Measurements from ENCODE around the gene LPAR1.

The LPAR1 gene

GRCh38 chr9:111030492-111030891 is 7.8 kb downstream of the LPAR1 start:
- no peak for TF ChIP-seq EZH2phosphoT487 (IDR thresholded peaks at IDR 0.05; ENCODE audit: borderline replicate concordance)
- TF ChIP-seq CTCF (conservative IDR thresholded peaks at IDR 0.05; ENCODE audit: low read length) = no peak
- no peaks in the 10 kb centered on the region for H3K4me1 ChIP-seq (ENCODE audit: insufficient read depth, low read length, poor library complexity, severe bottlenecking)

DNA sequence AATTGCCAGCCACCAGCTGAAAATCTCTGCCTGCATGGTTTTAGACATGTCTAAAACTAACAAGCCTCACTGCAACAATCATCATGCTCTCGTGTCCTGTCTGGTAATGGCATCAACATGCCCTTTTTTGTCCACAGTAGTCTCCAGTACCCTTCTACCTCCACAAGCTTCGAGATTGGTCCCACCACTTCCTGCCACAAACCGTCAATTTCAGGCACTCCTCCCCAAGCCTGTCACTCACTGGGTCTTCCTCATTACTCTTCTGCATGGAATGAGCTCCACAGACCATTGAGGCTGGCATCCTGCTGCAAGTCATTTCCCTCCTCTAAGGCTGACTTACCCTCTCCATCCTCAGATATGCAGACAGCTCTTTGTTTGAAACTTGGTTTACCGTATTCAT is 9.0 kb downstream of the LPAR1 start:
- H3K27me3 ChIP-seq (ENCODE audit: insufficient read depth, low read length, poor library complexity, severe bottlenecking) = no peaks in the 10 kb centered on the region
- H4K20me1 ChIP-seq (ENCODE audit: insufficient read depth, low read length, poor library complexity, severe bottlenecking) = no peaks in the 10 kb centered on the region
- no peaks in the 10 kb centered on the region for H3K9me3 ChIP-seq (ENCODE audit: insufficient read depth, low read depth, low read length)
- no peaks in the 10 kb centered on the region for H3F3A ChIP-seq (ENCODE audit: low read depth)
- TF ChIP-seq EZH2phosphoT487 (IDR thresholded peaks at IDR 0.05; ENCODE audit: borderline replicate concordance) (no peak), CTCF (conservative IDR thresholded peaks at IDR 0.05; ENCODE audit: low read length) (no peak)
- no peak overlapping the region for H2AFZ ChIP-seq (ENCODE audit: low read length)
- no peak overlapping the region for H3K4me2 ChIP-seq (ENCODE audit: low read depth, low read length, poor library complexity, severe bottlenecking)
- H3K4me3 ChIP-seq (ENCODE audit: low read length, poor library complexity, severe bottlenecking) = no peak overlapping the region
- H3K9ac ChIP-seq (ENCODE audit: low read depth, low read length, poor library complexity, severe bottlenecking) = no peak overlapping the region
- no peaks in the 10 kb centered on the region for H3K36me3 ChIP-seq (ENCODE audit: insufficient read depth, low read length)
- no peaks in the 10 kb centered on the region for H3K9me2 ChIP-seq (replicated peaks; ENCODE audit: low read depth, low read length)
- H3K79me2 ChIP-seq (ENCODE audit: insufficient read depth, low read length) = no peaks in the 10 kb centered on the region
- no peaks in the 10 kb centered on the region for H3K4me1 ChIP-seq (ENCODE audit: insufficient read depth, low read length, poor library complexity, severe bottlenecking)

More at GRCh38 chr9:111030492-111030891, 7.8 kb downstream of the LPAR1 start:
- no peaks in the 10 kb centered on the region for H4K20me1 ChIP-seq (ENCODE audit: insufficient read depth, low read length, poor library complexity, severe bottlenecking)
- no peaks in the 10 kb centered on the region for H3K9me3 ChIP-seq (ENCODE audit: insufficient read depth, low read depth, low read length)
- no peak overlapping the region for H2AFZ ChIP-seq (ENCODE audit: low read length)
- no peak overlapping the region for H3K4me2 ChIP-seq (ENCODE audit: low read depth, low read length, poor library complexity, severe bottlenecking)
- no peaks in the 10 kb centered on the region for H3K9me2 ChIP-seq (replicated peaks; ENCODE audit: low read depth, low read length)
- no peaks in the 10 kb centered on the region for H3K27me3 ChIP-seq (ENCODE audit: insufficient read depth, low read length, poor library complexity, severe bottlenecking)
- H3K4me3 ChIP-seq (ENCODE audit: low read length, poor library complexity, severe bottlenecking) = no peak overlapping the region
- H3K79me2 ChIP-seq (ENCODE audit: insufficient read depth, low read length) = no peaks in the 10 kb centered on the region
- no peak overlapping the region for H3K9ac ChIP-seq (ENCODE audit: low read depth, low read length, poor library complexity, severe bottlenecking)
- no peaks in the 10 kb centered on the region for H3K36me3 ChIP-seq (ENCODE audit: insufficient read depth, low read length)
- H3F3A ChIP-seq (ENCODE audit: low read depth) = no peaks in the 10 kb centered on the region

DNA sequence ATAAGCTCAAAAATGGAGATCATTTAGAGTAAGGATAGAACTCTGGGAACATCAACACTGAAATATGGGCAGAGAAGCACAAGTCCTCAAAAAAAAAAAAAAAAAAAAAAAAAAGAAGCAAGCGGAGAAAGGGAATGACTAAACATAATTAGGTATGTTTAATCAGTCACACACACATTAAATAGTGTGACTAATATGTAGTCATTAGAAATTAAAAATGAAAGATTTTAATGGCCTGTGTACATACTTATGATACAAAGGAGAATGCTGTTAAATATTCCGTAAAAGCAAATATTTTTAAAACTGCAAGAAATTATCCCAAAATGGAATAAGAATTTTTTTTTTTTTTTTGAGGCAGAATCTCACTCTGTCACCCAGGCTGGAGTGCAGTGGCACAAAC is 10.5 kb downstream of the LPAR1 start:
- Histone ChIP-seq H3K4me2 (ENCODE audit: low read depth, low read length, poor library complexity, severe bottlenecking) (no peak overlapping the region), H3K36me3 (ENCODE audit: insufficient read depth, low read length) (no peaks in the 10 kb centered on the region), H3K9ac (ENCODE audit: low read depth, low read length, poor library complexity, severe bottlenecking) (no peak overlapping the region), H3K9me3 (ENCODE audit: insufficient read depth, low read depth, low read length) (no peaks in the 10 kb centered on the region), H4K20me1 (ENCODE audit: insufficient read depth, low read length, poor library complexity, severe bottlenecking) (no peaks in the 10 kb centered on the region), H3K4me1 (ENCODE audit: insufficient read depth, low read length, poor library complexity, severe bottlenecking) (no peaks in the 10 kb centered on the region), H3K9me2 (replicated peaks; ENCODE audit: low read depth, low read length) (no peaks in the 10 kb centered on the region), H3K27me3 (ENCODE audit: insufficient read depth, low read length, poor library complexity, severe bottlenecking) (no peaks in the 10 kb centered on the region), H3F3A (ENCODE audit: low read depth) (no peaks in the 10 kb centered on the region), H2AFZ (ENCODE audit: low read length) (no peak overlapping the region), H3K79me2 (ENCODE audit: insufficient read depth, low read length) (no peaks in the 10 kb centered on the region), H3K4me3 (ENCODE audit: low read length, poor library complexity, severe bottlenecking) (no peak overlapping the region)
- no peak for TF ChIP-seq CTCF (conservative IDR thresholded peaks at IDR 0.05; ENCODE audit: low read length)
- TF ChIP-seq EZH2phosphoT487 (IDR thresholded peaks at IDR 0.05; ENCODE audit: borderline replicate concordance) = no peak
